Activated T-helper 1 cell treated with anti-CD3 and anti-CD28 coated beads, Interleukin-12 subunit alpha, Interleukin-12 subunit beta, Interleukin-2, Interleukin-4 antibody, amounts not matched to agents 30 ng/mL and 10 ng/mL and 1 ng/mL, durations not matched to agents 14 hours and 24 hours and 36 hours (primary cell): ENCODE measurements around the gene CDC26. TPM values are rescaled to one million over a fixed set of nuclear protein-coding genes. Genes with fewer than 3 reads are reported as not detected.
"Not testable (repeated sequence)": the region's sequence is repeated elsewhere in the genome, so short reads cannot be mapped to it uniquely, and the experiment has no call there.

Experiments
- DNase-seq: peaks from one replicate; pipeline ENCODE4 v3.0.0; 2021; ENCODE audit warnings: low spot score
- H3K27ac Mint-ChIP-seq: one replicate; pipeline ENCODE4 v1.8.0; 2021; ENCODE audit warnings: mild to moderate bottlenecking, mixed read lengths
- H3K27me3 Mint-ChIP-seq: one replicate; pipeline ENCODE4 v1.8.0; 2022; ENCODE audit warnings: mild to moderate bottlenecking, moderate library complexity, mixed read lengths; ENCODE audit not compliant: insufficient read depth
- H3K36me3 Mint-ChIP-seq: one replicate; pipeline ENCODE4 v1.8.0; 2021; ENCODE audit warnings: low read depth, mixed read lengths
- H3K4me1 Mint-ChIP-seq: one replicate; pipeline ENCODE4 v1.8.0; 2021; ENCODE audit warnings: low read depth, mixed read lengths
- H3K4me3 Mint-ChIP-seq: one replicate; pipeline ENCODE4 v1.8.0; 2021; ENCODE audit warnings: mild to moderate bottlenecking, moderate library complexity, mixed read lengths
- H3K9me3 Mint-ChIP-seq: one replicate; pipeline ENCODE4 v1.8.0; 2021; ENCODE audit warnings: mixed read lengths
- intact Hi-C: fragments of 100-400 bp; cut with micrococcal nuclease; formaldehyde crosslinking; loops from one replicate; pipeline ENCODE4 v1.15.1; 2024
- total RNA-seq: library from RNA; stranded (reverse); gene quantifications from 2 replicates; pipeline ENCODE4 v1.2.3, GENCODE V29; 2022

CDC26 gene
- total RNA-seq, 1 donor from 2014 or later: 49.9 TPM

- Mint-ChIP-seq H3K36me3 (no peaks in the 10 kb centered on the region), H3K27ac (no peak overlapping the region), H3K4me3 (no peak overlapping the region), H3K27me3 (peaks cover 12% of the 10 kb centered on the region), H3K9me3 (no peaks in the 10 kb centered on the region), H3K4me1 (no peaks in the 10 kb centered on the region)
- no peak for DNase-seq
- intact Hi-C loops: no loop called here
These were observed 31.2 kb upstream of the CDC26 start for GRCh38 chr9:113306566-113306965.

- no peak within 1 kb of the TSS for H3K27ac Mint-ChIP-seq
- no peak for DNase-seq
- H3K4me1 Mint-ChIP-seq: no peaks in the 10 kb centered on the region
- intact Hi-C loops: no loop called here
- H3K36me3 Mint-ChIP-seq: no peaks in the 10 kb centered on the region
- H3K4me3 Mint-ChIP-seq: no peak within 1 kb of the TSS
- H3K27me3 Mint-ChIP-seq: peaks cover 17% of the 10 kb centered on the region
- H3K9me3 Mint-ChIP-seq: no peaks in the 10 kb centered on the region
These were observed 27.5 kb upstream of the CDC26 start, which contains the start of gene RNF183 for GRCh38 chr9:113302792-113303418. Gene RNF183 (minus strand): TSS chr9:113303376. CDS start chr9:113298184, 5,192 bp downstream.

- Mint-ChIP-seq H3K27me3 (peaks cover 17% of the 10 kb centered on the region), H3K9me3 (no peaks in the 10 kb centered on the region), H3K36me3 (no peaks in the 10 kb centered on the region), H3K4me3 (no peak overlapping the region), H3K27ac (no peak overlapping the region), H3K4me1 (no peaks in the 10 kb centered on the region)
- no peak for DNase-seq
- intact Hi-C loops: no loop called here
These were observed 26.2 kb upstream of the CDC26 start for GRCh38 chr9:113301548-113301947.

GRCh38 chr9:113299800-113300292 lies 24.5 kb upstream of the CDC26 start:
- Mint-ChIP-seq H3K36me3 (no peaks in the 10 kb centered on the region), H3K4me1 (no peaks in the 10 kb centered on the region), H3K27me3 (peaks cover 9% of the 10 kb centered on the region), H3K27ac (no peak overlapping the region), H3K4me3 (no peak overlapping the region), H3K9me3 (no peaks in the 10 kb centered on the region)
- DNase-seq: no peak
- intact Hi-C loops: no loop called here

GRCh38 chr9:113298924-113299770 lies 23.8 kb upstream of the CDC26 start:
- no peak for DNase-seq
- no peak overlapping the region for H3K27ac Mint-ChIP-seq
- H3K9me3 Mint-ChIP-seq: no peaks in the 10 kb centered on the region
- H3K36me3 Mint-ChIP-seq: no peaks in the 10 kb centered on the region
- intact Hi-C loops: no loop called here
- no peaks in the 10 kb centered on the region for H3K4me1 Mint-ChIP-seq
- H3K4me3 Mint-ChIP-seq: no peak overlapping the region
- peaks cover 9% of the 10 kb centered on the region for H3K27me3 Mint-ChIP-seq

- no peaks in the 10 kb centered on the region for H3K9me3 Mint-ChIP-seq
- H3K27me3 Mint-ChIP-seq: peaks cover 9% of the 10 kb centered on the region
- no peak overlapping the region for H3K27ac Mint-ChIP-seq
- no peak overlapping the region for H3K4me3 Mint-ChIP-seq
- H3K36me3 Mint-ChIP-seq: no peaks in the 10 kb centered on the region
- no peak for DNase-seq
- intact Hi-C loops: no loop called here
- H3K4me1 Mint-ChIP-seq: no peaks in the 10 kb centered on the region
These were observed 22.9 kb upstream of the CDC26 start for GRCh38 chr9:113298311-113298710.

GRCh38 chr9:113296796-113297558 lies 21.6 kb upstream of the CDC26 start:
- peaks cover 4% of the 10 kb centered on the region for H3K36me3 Mint-ChIP-seq
- no peaks in the 10 kb centered on the region for H3K4me1 Mint-ChIP-seq
- no peak overlapping the region for H3K27ac Mint-ChIP-seq
- DNase-seq: no peak
- no peak overlapping the region for H3K4me3 Mint-ChIP-seq
- H3K9me3 Mint-ChIP-seq: no peaks in the 10 kb centered on the region
- intact Hi-C loops: no loop called here
- H3K27me3 Mint-ChIP-seq: peaks cover 5% of the 10 kb centered on the region

- H3K4me1 Mint-ChIP-seq, H3K36me3 Mint-ChIP-seq, intact Hi-C loops, H3K27ac Mint-ChIP-seq, H3K4me3 Mint-ChIP-seq, H3K9me3 Mint-ChIP-seq, H3K27me3 Mint-ChIP-seq, DNase-seq: not testable (repeated sequence)
These were observed 20.9 kb upstream of the CDC26 start for GRCh38 chr9:113296247-113296646.

- intact Hi-C loops: no loop called here
- Mint-ChIP-seq H3K27me3 (no peaks in the 10 kb centered on the region), H3K4me1 (no peaks in the 10 kb centered on the region), H3K9me3 (no peaks in the 10 kb centered on the region), H3K4me3 (no peak overlapping the region), H3K27ac (no peak overlapping the region), H3K36me3 (peaks cover 30% of the 10 kb centered on the region)
- no peak for DNase-seq
These were observed 18.0 kb upstream of the CDC26 start for GRCh38 chr9:113293285-113293878.

- no peak for DNase-seq
- H3K27ac Mint-ChIP-seq: no peak overlapping the region
- H3K27me3 Mint-ChIP-seq: no peaks in the 10 kb centered on the region
- H3K4me1 Mint-ChIP-seq: no peaks in the 10 kb centered on the region
- intact Hi-C loops: no loop called here
- H3K9me3 Mint-ChIP-seq: no peaks in the 10 kb centered on the region
- no peak overlapping the region for H3K4me3 Mint-ChIP-seq
- H3K36me3 Mint-ChIP-seq: peaks cover 48% of the 10 kb centered on the region
These were observed 14.8 kb upstream of the CDC26 start for GRCh38 chr9:113290052-113290607.

- Mint-ChIP-seq H3K27me3 (no peaks in the 10 kb centered on the region), H3K27ac (no peak overlapping the region), H3K4me1 (no peaks in the 10 kb centered on the region), H3K36me3 (peaks cover 58% of the 10 kb centered on the region), H3K4me3 (no peak overlapping the region), H3K9me3 (no peaks in the 10 kb centered on the region)
- no peak for DNase-seq
- intact Hi-C loops: no loop called here
These were observed 13.7 kb upstream of the CDC26 start for GRCh38 chr9:113289091-113289490.

- H3K27ac Mint-ChIP-seq: no peak overlapping the region
- no peak overlapping the region for H3K4me3 Mint-ChIP-seq
- H3K4me1 Mint-ChIP-seq: peaks cover 30% of the 10 kb centered on the region
- no peak for DNase-seq
- peaks cover 64% of the 10 kb centered on the region for H3K36me3 Mint-ChIP-seq
- no peaks in the 10 kb centered on the region for H3K9me3 Mint-ChIP-seq
- intact Hi-C loops: no loop called here
- no peaks in the 10 kb centered on the region for H3K27me3 Mint-ChIP-seq
These were observed 6.0 kb upstream of the CDC26 start for GRCh38 chr9:113281356-113281755.
